B cell (primary cell): Measurements from ENCODE around the gene TMC1. TPM values are rescaled to one million over a fixed set of nuclear protein-coding genes. Genes with fewer than 3 reads are reported as not detected.

Experiments
- ATAC-seq: fragments of 200-7000 bp; cut with Tn5 transposase; one replicate; pipeline ENCODE4 v1.10.0; 2021; ENCODE audit warnings: low read depth, mild to moderate bottlenecking, moderate number of reproducible peaks, moderate library complexity
- CTCF ChIA-PET: fragments of 350-600 bp; sonication (Branson Sonifier 250); formaldehyde crosslinking; loops from one replicate; lab custom pipeline; 2021; ENCODE audit warnings: antibody characterized with exemption, inconsistent platforms; lab: Charles Lee
- POLR2A ChIA-PET: fragments of 350-600 bp; sonication (Branson Sonifier 250); formaldehyde crosslinking; loops from one replicate; lab custom pipeline; 2021; ENCODE audit warnings: antibody characterized with exemption; lab: Charles Lee
- DNase-seq: peaks from one replicate; pipeline ENCODE4 v3.0.0; 2013
- H2AFZ ChIP-seq: 2 replicates; pipeline ENCODE4 v1.6.1; 2012; ENCODE audit warnings: mild to moderate bottlenecking, low read depth, low read length; ENCODE audit not compliant: insufficient read depth, poor library complexity, severe bottlenecking
- H3K27ac ChIP-seq, 2 donors: 1 replicate in 1 of 2; 2 replicates in 1 of 2; pipeline ENCODE4 v1.5.1; 2012 to 2013; ENCODE audit warnings: low read length in 2 of 2, mild to moderate bottlenecking in 2 of 2, moderate library complexity in 1 of 2
- H3K27me3 ChIP-seq, 4 experiments: fragments of 200-600 bp in 1 of 4; sonication (generic) in 1 of 4; replicated peaks in 1 of 4; 1 replicate in 2 of 4; 2 replicates in 2 of 4; pipeline versions ENCODE4 v1.6.1 to v1.7.0; 2013 to 2016; ENCODE audit warnings: low read length in 3 of 4, mild to moderate bottlenecking in 2 of 4, mixed read lengths in 1 of 4, moderate library complexity in 1 of 4; ENCODE audit not compliant: insufficient read depth in 4 of 4, control insufficient read depth in 3 of 4; ENCODE audit errors: control extremely low read depth in 1 of 4
- H3K36me3 ChIP-seq, 2 experiments: replicated peaks in 1 of 2; 1 replicate in 1 of 2; 2 replicates in 1 of 2; pipeline versions ENCODE4 v1.6.1 to v1.7.1; 2013; ENCODE audit warnings: low read length in 1 of 2; ENCODE audit not compliant: insufficient read depth in 2 of 2, control insufficient read depth in 1 of 2; ENCODE audit errors: control extremely low read depth in 1 of 2, extremely low read depth in 1 of 2
- H3K4me1 ChIP-seq, 2 donors: fragments of 200-600 bp in 1 of 2; sonication (generic) in 1 of 2; 1 replicate in 1 of 2; 2 replicates in 1 of 2; pipeline versions ENCODE4 v1.5.1 to v1.6.1; 2013 to 2017; ENCODE audit warnings: low read length in 2 of 2; ENCODE audit not compliant: control insufficient read depth in 2 of 2, insufficient read depth in 2 of 2
- H3K4me2 ChIP-seq: replicated peaks from 2 replicates; pipeline ENCODE3; 2012; ENCODE audit warnings: mild to moderate bottlenecking, low read depth, low read length; ENCODE audit not compliant: poor library complexity, severe bottlenecking
- H3K4me3 ChIP-seq, 5 experiments: fragments of 200-600 bp in 1 of 5; sonication (generic) in 1 of 5; 1 replicate in 3 of 5; 2 replicates in 2 of 5; pipeline versions ENCODE4 v1.5.1 to v1.7.0; 2011 to 2016; ENCODE audit warnings: low read length in 4 of 5, mild to moderate bottlenecking in 4 of 5, low read depth in 2 of 5, control low read depth in 1 of 5, moderate library complexity in 1 of 5; ENCODE audit not compliant: insufficient read depth in 1 of 5; ENCODE audit errors: control extremely low read depth in 1 of 5, extremely low read depth in 1 of 5
- H3K79me2 ChIP-seq: fragments of 200-600 bp; sonication (generic); one replicate; pipeline ENCODE4 v1.6.0; 2016; ENCODE audit warnings: low read length; ENCODE audit not compliant: control insufficient read depth, insufficient read depth
- H3K9ac ChIP-seq: fragments of 200-600 bp; sonication (generic); 2 replicates; pipeline ENCODE4 v1.6.1; 2017; ENCODE audit warnings: mild to moderate bottlenecking, low read length, moderate library complexity
- H3K9me3 ChIP-seq, 3 donors: one replicate each; pipeline versions ENCODE4 v1.6.1 to v1.7.1; 2013; ENCODE audit warnings: low read length in 2 of 3; ENCODE audit not compliant: control insufficient read depth in 2 of 3, insufficient read depth in 1 of 3; ENCODE audit errors: control extremely low read depth in 1 of 3
- H4K20me1 ChIP-seq: 2 replicates; pipeline ENCODE4 v1.6.0; 2012; ENCODE audit warnings: mild to moderate bottlenecking, low read length; ENCODE audit not compliant: insufficient read depth, control insufficient read depth, poor library complexity, severe bottlenecking
- H3K27ac Mint-ChIP-seq: one replicate; pipeline ENCODE4 v1.8.0; 2021; ENCODE audit warnings: mixed read lengths
- H3K27me3 Mint-ChIP-seq: one replicate; pipeline ENCODE4 v1.8.0; 2021; ENCODE audit warnings: mixed read lengths
- H3K4me1 Mint-ChIP-seq: one replicate; pipeline ENCODE4 v1.8.0; 2021; ENCODE audit warnings: mixed read lengths
- H3K4me3 Mint-ChIP-seq: one replicate; pipeline ENCODE4 v1.8.0; 2021; ENCODE audit warnings: mixed read lengths
- H3K9me3 Mint-ChIP-seq: one replicate; pipeline ENCODE4 v1.8.0; 2022; ENCODE audit warnings: mixed read lengths; ENCODE audit not compliant: insufficient read depth
- EZH2 ChIP-seq: IDR thresholded peaks from 2 replicates; pipeline ENCODE4 v1.6.1; 2012; ENCODE audit warnings: borderline replicate concordance, low read depth, mild to moderate bottlenecking, moderate library complexity, low read length; ENCODE audit not compliant: insufficient read depth, poor library complexity, severe bottlenecking
- WGBS: methylation state at CpG from one replicate; pipeline ENCODE4 v1.1.5; 2013; ENCODE audit warnings: missing lambda C conversion rate; ENCODE audit not compliant: insufficient coverage; 5-methylcytosine and 5-hydroxymethylcytosine counted together
- intact Hi-C: fragments of 100-400 bp; cut with micrococcal nuclease; formaldehyde crosslinking; loops from one replicate; pipeline ENCODE4 v1.10.0; 2022
- polyA plus RNA-seq: library from polyadenylated mRNA; depleted of rRNA; stranded (reverse); fragments of >200 nt; gene quantifications from 2 replicates; pipeline ENCODE4 v1.2.3, GENCODE V29; 2012
- total RNA-seq, 2 donors: library from RNA; stranded (reverse); fragments of 120-200 nt in 1 of 2; gene quantifications; 1 replicate in 1 of 2; 2 replicates in 1 of 2; pipeline versions ENCODE4 v1.2.3 to v1.2.4, GENCODE V29; 2013 to 2022
- TF ChIP-seq, protein P1 (sequence below): fragments of 200-600 bp; IDR thresholded peaks from one replicate; pipeline ENCODE4 v1.8.0; 2022; ENCODE audit warnings: antibody characterized with exemption, mild to moderate bottlenecking

The TMC1 gene
- total and polyA plus RNA-seq, 2 donors (not counting 1 experiment from before 2014, with no cell fraction given) = not detected

DNA sequence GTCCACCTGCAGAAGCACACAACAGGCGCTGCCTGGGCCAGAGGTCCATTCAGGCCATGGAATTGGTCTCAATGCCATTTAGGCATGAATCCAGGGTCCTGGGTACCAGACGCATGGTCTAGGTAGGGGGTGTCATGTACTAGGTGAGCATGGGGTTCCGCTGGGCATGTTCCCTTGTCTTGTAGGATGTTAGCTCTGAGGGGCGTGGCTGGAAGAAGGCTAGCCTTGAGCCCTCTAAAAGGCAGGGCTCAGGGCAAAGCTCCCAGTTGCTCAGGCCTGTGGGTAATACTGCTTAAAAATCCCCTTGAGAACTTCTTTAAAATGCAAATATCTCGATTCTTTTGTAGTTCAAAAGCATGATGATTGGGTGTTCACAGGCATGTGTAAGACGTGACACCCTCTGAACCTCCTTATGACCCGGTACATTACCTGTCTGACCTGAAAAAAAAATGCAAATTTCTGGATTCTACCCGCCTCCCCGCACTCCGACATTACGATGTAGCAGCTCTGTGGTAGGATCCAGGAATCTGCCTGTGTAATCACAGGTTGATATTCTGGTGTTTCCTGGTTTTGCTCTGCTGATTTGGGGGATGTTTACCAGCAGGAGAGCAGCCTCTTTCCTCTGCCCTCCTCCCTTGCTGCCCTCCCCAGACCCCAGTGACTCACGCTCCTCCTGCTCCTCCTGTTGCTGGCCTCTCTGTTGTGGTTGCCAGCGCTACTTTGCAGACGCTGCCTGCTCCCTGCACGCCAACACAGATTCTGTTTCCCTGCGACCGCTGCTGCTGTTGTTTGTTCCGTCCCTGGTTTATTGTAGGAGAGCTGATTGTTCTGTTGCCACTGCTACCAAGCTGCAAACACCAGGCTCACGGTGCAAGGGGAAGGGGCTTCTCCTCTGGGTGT, 5.7 kb downstream of the TMC1 start:
- intact Hi-C loops = no loop called here
- Histone ChIP-seq H3K9ac (peak overlapping the region; percentile 44), H3K79me2 (no peaks in the 10 kb centered on the region), H3K36me3 (no peaks in the 10 kb centered on the region), H3K4me2 (peak overlapping the region; percentile 58), H3K4me3 (peak overlapping the region in 2 of 5 experiments; percentile 42 to 44), H4K20me1 (no peaks in the 10 kb centered on the region), H3K27me3 (no peaks in the 10 kb centered on the region), H3K9me3 (peaks cover 0 to 4% (median 0%) of the 10 kb centered on the region in 3 donors), H3K27ac (no peak overlapping the region), H3K4me1 (peaks cover 6 to 14% of the 10 kb centered on the region in 2 donors), H2AFZ (peak overlapping the region; percentile 71)
- Mint-ChIP-seq H3K27ac (no peak overlapping the region), H3K9me3 (no peaks in the 10 kb centered on the region), H3K4me1 (peaks cover 11% of the 10 kb centered on the region), H3K4me3 (peak overlapping the region; percentile 74), H3K27me3 (peaks cover 11% of the 10 kb centered on the region)
- TF ChIP-seq, protein P1, sequence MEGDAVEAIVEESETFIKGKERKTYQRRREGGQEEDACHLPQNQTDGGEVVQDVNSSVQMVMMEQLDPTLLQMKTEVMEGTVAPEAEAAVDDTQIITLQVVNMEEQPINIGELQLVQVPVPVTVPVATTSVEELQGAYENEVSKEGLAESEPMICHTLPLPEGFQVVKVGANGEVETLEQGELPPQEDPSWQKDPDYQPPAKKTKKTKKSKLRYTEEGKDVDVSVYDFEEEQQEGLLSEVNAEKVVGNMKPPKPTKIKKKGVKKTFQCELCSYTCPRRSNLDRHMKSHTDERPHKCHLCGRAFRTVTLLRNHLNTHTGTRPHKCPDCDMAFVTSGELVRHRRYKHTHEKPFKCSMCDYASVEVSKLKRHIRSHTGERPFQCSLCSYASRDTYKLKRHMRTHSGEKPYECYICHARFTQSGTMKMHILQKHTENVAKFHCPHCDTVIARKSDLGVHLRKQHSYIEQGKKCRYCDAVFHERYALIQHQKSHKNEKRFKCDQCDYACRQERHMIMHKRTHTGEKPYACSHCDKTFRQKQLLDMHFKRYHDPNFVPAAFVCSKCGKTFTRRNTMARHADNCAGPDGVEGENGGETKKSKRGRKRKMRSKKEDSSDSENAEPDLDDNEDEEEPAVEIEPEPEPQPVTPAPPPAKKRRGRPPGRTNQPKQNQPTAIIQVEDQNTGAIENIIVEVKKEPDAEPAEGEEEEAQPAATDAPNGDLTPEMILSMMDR = no peak
- TF ChIP-seq EZH2 = no peak
- ATAC-seq (peak; percentile 57), DNase-seq (peak; percentile 27)
- POLR2A ChIA-PET = no interaction called here
- WGBS = 34% methylated on average over 16 of the region's 19 CpGs
- CTCF ChIA-PET = no interaction called here

DNA sequence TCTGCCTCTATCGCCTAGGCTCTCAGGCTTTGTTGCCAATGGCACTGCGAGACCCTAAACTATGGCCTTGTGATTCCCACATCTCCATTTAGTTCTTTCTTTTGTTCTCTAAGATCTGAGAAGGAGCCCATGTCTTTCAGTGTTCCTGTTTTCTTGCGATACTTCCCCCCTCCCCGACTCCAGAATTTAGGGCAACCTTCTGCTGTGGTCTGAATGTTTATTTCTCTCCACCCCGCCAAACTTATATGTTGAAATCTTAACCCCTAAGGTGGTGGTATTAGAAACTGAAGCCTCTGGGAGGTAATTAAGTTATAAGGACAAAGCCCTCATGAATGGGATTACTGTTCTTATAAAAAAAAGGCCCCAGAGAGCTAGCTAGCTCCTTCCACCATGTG, 6.4 kb downstream of the TMC1 start:
- Histone ChIP-seq H3K36me3 (no peaks in the 10 kb centered on the region), H2AFZ (peak overlapping the region; percentile 71), H3K27ac (no peak overlapping the region), H3K4me3 (peak overlapping the region in 2 of 5 experiments; percentile 42 to 44), H3K9ac (peak overlapping the region; percentile 44), H4K20me1 (no peaks in the 10 kb centered on the region), H3K4me2 (peak overlapping the region; percentile 58), H3K9me3 (peaks cover 0 to 4% (median 0%) of the 10 kb centered on the region in 3 donors), H3K79me2 (no peaks in the 10 kb centered on the region), H3K4me1 (peaks cover 6 to 14% of the 10 kb centered on the region in 2 donors), H3K27me3 (no peaks in the 10 kb centered on the region)
- Mint-ChIP-seq H3K4me3 (peak overlapping the region; percentile 74), H3K4me1 (peaks cover 11% of the 10 kb centered on the region), H3K9me3 (no peaks in the 10 kb centered on the region), H3K27ac (no peak overlapping the region), H3K27me3 (peaks cover 15% of the 10 kb centered on the region)
- WGBS = 29% methylated on average over 1 of the region's 5 CpGs
- CTCF ChIA-PET = no interaction called here
- POLR2A ChIA-PET = no interaction called here
- DNase-seq = no peak
- no peak for TF ChIP-seq EZH2
- TF ChIP-seq, protein P1 = no peak
- no peak for ATAC-seq
- intact Hi-C loops = no loop called here
